ENCODE data around the gene NDUFAF3.

The NDUFAF3 gene

GRCh38 chr3:49017229-49017970, 4.5 kb upstream of the NDUFAF3 start:
- in situ Hi-C loops (cut with MboI; ENCODE audit: low sequenced_read_pairs), result no loop called here

DNA sequence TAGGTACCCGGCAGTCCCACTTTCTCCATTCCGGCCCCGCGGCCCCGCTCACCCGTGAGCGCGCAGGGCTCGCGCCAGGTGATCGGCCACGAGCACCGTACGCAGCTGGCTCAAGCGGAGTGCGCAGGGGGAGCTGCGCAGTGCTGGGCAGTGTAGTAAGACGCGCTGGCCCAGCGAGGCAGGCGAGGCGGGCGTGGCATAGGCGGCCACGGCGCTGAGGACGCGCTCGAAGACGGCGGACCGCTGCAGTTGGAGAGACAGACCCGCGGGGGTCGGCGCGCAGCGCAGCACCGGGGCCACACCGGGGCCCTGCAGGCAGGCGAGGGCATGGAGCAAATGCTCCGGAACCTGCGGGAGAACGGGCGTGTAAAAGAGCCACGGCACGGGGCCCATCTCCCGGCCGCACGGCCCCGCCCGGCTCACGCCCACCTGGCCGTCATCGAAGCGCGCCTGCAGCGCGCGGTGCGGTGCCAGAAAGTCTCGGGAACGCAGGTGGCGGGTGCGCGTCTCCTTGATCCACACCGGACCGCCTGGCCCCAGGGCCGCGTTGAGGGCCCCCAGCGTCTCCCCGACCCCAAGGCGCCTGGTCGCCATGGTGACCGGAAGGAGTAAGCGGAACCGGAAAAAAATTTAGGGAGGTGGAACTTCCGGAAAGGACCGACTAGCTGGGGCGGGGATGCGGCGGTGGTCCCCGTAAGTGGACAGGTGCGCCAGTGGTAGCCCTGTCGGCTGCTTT, 3.8 kb upstream of the NDUFAF3 start, which contains the start of gene DALRD3:
DALRD3 (minus strand) TSS at position 610 of the 736 bp plus-strand sequence; CDS start at position 594, 16 bp downstream.
- in situ Hi-C loops (cut with MboI; ENCODE audit: low sequenced_read_pairs), result no loop called here

DNA sequence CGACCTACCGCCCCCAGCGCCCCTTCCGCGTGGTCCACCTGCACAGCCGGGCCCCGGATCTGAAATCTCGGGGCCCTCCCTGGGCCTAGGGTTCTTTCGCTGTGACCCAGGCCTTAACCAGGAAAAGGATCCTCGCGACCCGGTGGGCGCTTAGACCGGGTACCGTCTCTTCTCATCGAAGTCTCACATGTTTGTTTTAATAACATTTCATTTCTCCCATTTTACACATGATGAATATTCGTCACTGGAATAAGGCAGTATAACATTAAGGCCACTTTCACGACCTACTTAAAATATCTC, 3.3 kb upstream of the NDUFAF3 start:
- in situ Hi-C loops (cut with MboI; ENCODE audit: low sequenced_read_pairs), result no loop called here

DNA sequence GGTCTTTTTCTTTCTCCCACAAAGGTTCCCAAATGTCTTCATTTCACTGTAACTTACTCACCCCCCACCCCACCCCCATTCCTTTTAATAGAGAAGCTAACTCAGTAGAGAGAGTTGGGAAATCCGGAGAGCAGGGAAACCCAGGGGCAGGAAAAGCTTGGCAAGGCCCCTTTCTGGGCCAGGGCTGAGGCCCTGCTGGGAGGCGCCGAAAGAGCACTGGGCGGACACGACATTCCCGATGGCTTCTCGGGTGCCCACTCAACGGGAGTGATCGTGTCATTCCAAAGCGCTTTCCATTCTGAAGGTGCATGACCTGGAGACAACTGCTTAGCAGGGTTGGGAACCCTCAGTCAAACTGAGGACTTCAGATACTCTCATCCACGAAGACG, 2.0 kb upstream of the NDUFAF3 start:
- in situ Hi-C loops (cut with MboI; ENCODE audit: low sequenced_read_pairs), result no loop called here

GRCh38 chr3:49020330-49021212, 1.4 kb upstream of the NDUFAF3 start:
- in situ Hi-C loops (cut with MboI; ENCODE audit: low sequenced_read_pairs), result no loop called here

- in situ Hi-C loops (cut with MboI; ENCODE audit: low sequenced_read_pairs), result no loop called here
Observed at GRCh38 chr3:49021213-49021812, 608 bp upstream of the NDUFAF3 start.

DNA sequence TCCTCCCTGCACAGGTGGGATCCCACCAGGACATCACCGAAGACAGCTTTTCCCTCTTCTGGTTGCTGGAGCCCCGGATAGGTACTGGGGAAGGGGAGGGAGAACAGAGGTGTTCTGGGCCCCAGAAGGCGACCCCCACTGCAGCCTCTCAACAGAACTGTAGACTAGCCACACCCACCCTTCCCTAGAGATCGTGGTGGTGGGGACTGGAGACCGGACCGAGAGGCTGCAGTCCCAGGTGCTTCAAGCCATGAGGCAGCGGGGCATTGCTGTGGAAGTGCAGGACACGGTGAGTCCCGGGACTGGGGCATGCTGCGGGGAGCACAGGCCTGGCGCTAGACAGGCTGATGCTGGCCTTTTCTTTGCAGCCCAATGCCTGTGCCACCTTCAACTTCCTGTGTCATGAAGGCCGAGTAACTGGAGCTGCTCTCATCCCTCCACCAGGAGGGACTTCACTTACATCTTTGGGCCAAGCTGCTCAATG, 809 bp downstream of the NDUFAF3 start:
- in situ Hi-C loops (cut with MboI; ENCODE audit: low sequenced_read_pairs), result no loop called here

- in situ Hi-C loops (cut with MboI; ENCODE audit: low sequenced_read_pairs), result no loop called here
Observed at GRCh38 chr3:49023775-49024174, 1.9 kb downstream of the NDUFAF3 start.

DNA sequence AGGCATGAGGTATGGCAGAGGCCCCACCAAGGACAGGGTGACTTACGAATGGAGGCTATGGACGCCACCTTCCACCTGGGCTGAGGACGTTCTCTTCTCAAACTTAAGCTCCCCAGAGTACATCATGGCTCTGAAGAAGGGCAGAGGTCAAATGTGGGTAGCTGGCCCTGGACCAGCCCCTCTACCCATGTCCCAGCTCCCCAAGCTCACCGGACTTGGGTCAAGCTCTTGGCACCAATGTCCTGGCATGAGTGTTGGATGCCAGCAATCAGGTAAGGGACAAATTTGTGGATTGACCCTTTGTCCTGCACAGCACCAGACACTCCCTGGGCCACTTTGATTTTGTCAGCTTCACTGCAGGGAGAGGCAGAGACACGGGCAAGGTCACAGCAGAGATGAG, 2.5 kb downstream of the NDUFAF3 start:
- in situ Hi-C loops (cut with MboI; ENCODE audit: low sequenced_read_pairs), result no loop called here

DNA sequence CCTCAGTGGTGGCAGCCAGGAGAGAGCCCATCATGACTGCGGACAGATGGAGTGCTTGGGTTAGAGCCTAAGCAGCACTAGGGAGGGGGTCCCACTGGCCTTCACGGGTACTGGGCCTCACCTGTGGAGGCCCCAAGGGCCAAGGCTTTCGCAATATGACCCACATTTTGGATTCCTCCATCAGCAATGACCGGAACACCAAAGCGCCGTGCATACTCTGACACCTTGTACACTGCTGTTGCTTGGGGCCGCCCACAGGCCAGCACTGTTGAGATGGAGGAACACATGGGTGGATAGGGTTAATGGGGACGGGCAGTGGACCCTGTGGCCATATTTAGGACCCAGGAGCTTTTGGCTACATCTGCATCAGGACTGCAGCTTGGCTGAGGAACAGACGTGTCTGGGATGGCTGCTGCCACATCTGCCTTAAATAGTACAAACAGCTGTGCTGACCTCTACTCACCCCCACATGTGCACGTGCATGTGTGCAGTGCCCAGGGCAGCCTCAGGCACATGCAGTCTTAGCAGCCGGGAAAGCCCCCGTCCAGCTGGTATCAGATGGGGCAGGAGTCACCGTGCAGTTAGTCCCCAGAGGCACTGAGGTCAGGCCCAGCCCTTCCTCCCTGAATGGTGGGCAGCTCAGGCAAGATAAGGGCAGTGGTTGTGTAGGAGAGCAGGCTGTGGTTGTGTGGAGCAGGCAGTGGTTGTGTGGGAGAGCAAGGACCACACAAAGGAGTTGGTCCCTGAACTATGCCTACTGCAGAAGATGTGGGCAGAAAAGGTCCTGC, 3.3 kb downstream of the NDUFAF3 start:
- in situ Hi-C loops (cut with MboI; ENCODE audit: low sequenced_read_pairs), result no loop called here

- in situ Hi-C loops (cut with MboI; ENCODE audit: low sequenced_read_pairs), result no loop called here
Observed at GRCh38 chr3:49025793-49026520, 4.0 kb downstream of the NDUFAF3 start.

DNA sequence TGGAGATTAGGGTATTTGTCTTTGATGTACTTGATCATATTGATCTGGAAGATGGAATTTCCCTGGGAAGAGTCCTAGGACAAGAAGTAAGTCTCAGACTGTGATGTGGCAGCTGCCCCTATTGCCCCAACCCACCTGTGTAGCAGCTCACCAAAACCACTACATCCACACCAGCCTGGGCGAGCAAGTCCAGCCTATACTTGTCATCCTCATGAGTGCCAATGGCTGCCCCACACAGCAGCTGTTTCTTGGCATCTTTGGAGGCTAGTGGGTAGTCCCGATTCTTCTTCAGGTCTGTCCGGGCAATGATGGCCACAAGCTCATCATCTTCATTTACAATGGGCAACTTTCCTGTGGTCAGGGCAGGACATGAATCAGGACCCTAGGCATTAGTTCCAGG, 4.6 kb downstream of the NDUFAF3 start:
- in situ Hi-C loops (cut with MboI; ENCODE audit: low sequenced_read_pairs), result no loop called here

DNA sequence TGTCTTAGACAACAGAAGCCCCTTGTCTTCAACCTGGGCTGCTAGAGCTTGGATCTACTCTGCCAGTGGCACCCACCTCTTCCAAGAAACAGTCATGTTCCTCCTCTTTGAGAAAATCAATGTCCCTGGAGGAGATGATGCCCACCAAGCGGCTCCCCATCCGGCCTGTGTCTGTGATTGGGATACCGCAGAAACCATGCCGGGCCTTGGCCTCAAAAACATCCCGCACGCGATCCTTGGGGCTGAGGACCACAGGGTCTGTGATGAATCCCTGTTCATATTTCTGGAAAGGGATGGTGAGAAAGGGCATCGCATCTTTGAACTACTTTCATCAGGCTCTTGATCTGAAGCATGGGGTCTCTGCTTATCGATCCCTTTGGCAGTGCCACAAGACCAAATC, 5.7 kb downstream of the NDUFAF3 start:
- in situ Hi-C loops (cut with MboI; ENCODE audit: low sequenced_read_pairs), result no loop called here

- in situ Hi-C loops (cut with MboI; ENCODE audit: low sequenced_read_pairs), result no loop called here
Observed at GRCh38 chr3:49028298-49028672, 6.4 kb downstream of the NDUFAF3 start.

- in situ Hi-C loops (cut with MboI; ENCODE audit: low sequenced_read_pairs), result no loop called here
Observed at GRCh38 chr3:49028673-49029562, 7.0 kb downstream of the NDUFAF3 start, which contains the start of gene IMPDH2. IMPDH2 (minus strand) TSS chr3:49029398; CDS start chr3:49029350, 48 bp downstream.

DNA sequence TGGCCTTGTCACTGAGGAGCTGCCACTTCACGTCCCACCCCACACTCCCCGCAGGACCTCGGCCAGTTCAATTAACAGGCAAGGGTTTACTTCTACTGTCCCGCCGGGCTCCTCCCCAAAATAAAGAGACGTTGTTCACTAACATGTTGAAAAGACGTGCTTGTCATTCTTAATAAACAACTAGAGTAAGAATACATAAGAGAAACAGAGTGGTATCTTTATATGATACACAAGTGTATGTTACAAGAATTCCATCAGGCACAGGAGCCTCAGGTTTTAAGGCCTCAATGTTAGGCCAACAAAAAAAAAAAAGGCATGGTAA, 7.6 kb downstream of the NDUFAF3 start:
- in situ Hi-C loops (cut with MboI; ENCODE audit: low sequenced_read_pairs), result no loop called here

DNA sequence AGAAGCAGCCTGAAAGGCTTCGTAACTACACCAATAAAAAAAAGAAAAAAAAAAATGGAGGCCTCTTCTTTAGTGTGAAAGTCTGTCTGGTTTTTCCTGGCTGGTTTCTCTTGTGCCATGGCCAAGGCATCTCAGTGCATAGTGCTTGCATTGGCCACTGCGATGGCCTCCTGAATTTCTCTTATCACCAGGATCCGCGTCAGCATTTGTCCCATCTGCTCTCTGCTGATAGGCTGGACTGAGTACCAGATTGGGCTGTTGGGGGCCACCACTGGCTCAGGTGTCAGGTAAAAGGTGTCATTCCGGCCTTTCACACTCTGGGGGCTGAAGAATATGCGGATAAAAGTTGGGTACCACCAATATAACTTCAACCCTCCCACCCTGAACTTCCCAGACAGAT, 8.4 kb downstream of the NDUFAF3 start:
- in situ Hi-C loops (cut with MboI; ENCODE audit: low sequenced_read_pairs), result no loop called here

- in situ Hi-C loops (cut with MboI; ENCODE audit: low sequenced_read_pairs), result no loop called here
Observed at GRCh38 chr3:49032646-49033304, 10.9 kb downstream of the NDUFAF3 start.

Measured in hTERT RPE-1 (cell line).